ENCODE results near the gene FBXO33.

Gene FBXO33

DNA sequence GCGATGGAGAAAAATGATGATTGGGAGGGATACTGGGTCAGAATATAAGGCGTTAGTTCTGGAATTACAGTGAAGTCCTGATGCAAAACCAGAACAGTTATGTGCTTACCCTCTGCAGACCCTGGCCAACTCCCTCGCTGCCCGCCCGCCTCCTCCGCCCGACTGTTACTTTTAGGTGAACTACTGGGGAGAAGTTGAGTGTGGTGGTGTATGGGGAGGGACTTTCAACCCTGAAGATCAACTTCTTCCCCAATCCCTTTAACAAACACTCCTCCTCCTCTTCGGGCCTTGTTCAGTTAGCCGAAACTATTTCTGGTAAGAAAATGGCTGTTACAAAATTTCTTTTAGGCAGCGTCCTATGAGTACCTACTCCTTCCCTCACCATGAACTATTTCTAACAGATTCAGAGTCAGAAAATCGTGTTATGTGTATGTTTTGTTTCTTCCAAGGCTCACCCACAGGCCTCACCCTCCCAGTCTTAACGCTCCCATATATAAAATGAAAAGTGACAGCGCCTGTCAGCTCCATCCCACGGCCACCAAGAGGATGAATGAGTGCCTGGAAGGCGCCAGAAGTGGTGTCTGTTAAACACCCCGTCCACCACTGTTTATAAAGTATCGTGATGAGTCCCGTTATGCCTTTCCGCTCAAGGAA is 1.3 kb downstream of the FBXO33 start:
- DNase-seq (ENCODE audit: low read depth in 2 of 2) = no peak

- DNase-seq (ENCODE audit: low read depth in 2 of 2) = no peak
Observed at GRCh38 chr14:39428118-39428517, 4.1 kb downstream of the FBXO33 start.

GRCh38 chr14:39426605-39427004 is 5.6 kb downstream of the FBXO33 start:
- no peak for DNase-seq (ENCODE audit: low read depth in 2 of 2)

- no peak for DNase-seq (ENCODE audit: low read depth in 2 of 2)
Observed at GRCh38 chr14:39425947-39426346, 6.3 kb downstream of the FBXO33 start.

DNA sequence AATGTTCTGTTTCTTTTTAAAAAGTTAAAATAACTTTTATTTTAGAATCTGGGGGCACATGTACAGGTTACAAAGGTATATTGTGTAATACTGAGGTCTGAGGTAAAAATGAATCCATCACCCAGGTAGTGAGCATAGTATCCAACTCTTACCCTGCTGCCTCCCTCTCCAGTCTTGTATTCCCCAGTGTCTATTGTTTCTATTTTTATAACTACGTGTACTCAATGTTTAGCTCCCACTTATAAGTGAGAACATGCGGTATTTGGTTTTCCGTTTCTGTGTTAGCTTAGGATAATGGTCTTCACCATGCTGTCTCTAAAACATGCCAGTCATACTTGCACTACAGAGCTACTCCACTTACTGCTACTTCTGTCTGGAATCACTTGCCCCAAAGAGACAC is 8.4 kb downstream of the FBXO33 start:
- no peak for DNase-seq (ENCODE audit: low read depth in 2 of 2)

GRCh38 chr14:39422243-39422642 is 10.0 kb downstream of the FBXO33 start:
- no peak for DNase-seq (ENCODE audit: low read depth in 2 of 2)

DNA sequence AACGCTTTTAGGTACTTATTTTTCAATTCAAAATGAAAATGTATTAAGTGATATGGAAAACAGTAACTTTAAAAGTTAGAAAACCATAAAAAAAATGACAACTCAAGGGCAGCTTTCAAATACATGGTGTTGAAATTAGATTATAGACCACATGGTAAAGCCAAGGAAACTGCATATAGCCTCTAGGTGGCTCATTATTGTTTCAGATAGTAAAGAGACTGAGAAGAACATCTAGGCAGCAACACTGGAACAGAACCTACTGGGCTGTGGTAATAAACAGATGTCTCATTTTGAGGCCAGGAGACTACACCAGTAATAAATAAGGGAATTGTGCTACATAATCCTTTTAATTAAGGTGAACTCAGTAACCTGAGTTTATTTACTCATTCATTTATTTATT is 13.0 kb downstream of the FBXO33 start:
- no peak for DNase-seq (ENCODE audit: low read depth in 2 of 2)

GRCh38 chr14:39417014-39417413 is 15.2 kb downstream of the FBXO33 start:
- no peak for DNase-seq (ENCODE audit: low read depth in 2 of 2)

DNA sequence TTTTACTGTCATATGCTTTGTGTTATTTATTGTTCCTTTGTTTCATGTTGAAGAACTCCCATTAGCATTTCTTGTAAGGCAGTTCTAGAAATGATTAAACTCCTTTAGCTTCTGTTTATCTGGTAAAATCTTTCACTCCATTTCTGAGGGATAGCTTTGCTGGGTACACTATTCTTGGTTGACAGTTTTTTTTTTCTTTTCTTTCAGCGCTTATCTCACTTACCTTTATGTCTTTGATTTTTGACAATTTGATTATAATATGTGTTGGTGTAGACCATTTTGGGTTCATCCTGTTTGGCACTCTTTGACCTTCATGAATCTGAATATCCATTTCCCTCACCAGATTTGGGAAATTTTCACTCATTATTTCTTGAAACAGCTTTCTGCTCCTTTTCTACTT is 16.2 kb downstream of the FBXO33 start:
- no peak for DNase-seq (ENCODE audit: low read depth in 2 of 2)

- no peak for DNase-seq (ENCODE audit: low read depth in 2 of 2)
Observed at GRCh38 chr14:39406560-39406959, 25.7 kb downstream of the FBXO33 start.

GRCh38 chr14:39398382-39398781 is 33.9 kb downstream of the FBXO33 start:
- DNase-seq (ENCODE audit: low read depth in 2 of 2) = no peak

DNA sequence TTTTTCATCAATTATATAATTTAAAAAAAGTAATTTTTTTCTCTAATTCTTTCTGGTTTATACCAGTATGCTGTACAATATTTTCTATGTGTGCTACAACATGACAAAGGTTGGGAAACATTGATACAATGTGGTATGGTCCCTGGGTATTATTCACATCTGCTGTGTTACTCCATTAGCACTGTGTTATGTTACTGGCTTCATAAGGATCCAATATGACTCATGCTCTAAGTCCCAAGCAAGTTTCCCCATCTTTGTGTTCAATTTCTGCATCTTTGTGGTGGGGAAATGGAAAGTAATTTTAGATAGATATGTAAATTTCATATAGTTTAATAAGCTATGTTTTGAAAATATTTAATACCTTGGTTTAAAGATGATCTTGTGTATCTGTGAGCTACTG is 35.8 kb downstream of the FBXO33 start:
- DNase-seq (ENCODE audit: low read depth in 2 of 2) = no peak

DNA sequence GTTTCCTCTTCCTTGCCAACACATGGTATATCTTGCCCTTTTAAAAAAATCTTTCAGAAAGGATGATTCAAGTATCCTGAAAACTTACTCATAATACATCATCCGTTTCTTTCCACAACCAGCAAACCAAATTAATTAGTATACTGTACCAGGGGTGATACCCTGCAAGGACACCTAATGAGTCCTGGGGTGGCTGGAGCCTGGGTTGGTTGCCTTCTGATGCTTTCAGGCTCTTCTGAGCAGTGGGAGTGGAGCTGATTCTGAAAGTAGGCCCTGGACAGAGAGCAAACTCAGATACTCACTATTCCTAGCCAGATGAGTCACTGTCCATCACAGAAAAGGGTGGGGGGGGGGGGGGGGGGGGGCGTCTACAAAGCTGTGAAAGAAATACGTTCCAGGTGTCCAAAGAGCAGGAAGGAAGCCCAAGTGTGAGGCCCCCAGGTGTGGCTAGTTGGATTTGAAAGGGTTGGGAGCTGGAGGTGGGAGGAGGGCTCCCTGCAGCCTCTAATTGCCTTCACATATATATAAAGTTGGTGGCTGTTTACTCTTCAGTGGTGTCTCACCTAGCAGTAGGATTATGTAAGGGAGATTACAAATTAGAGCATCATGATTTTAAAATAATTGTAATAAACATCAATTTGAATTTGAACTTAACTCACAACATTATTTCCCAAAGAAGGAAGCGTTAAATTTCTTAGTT is 36.5 kb downstream of the FBXO33 start:
- no peak for DNase-seq (ENCODE audit: low read depth in 2 of 2)

- DNase-seq (ENCODE audit: low read depth in 2 of 2) = no peak
Observed at GRCh38 chr14:39393289-39393688, 38.9 kb downstream of the FBXO33 start.

DNA sequence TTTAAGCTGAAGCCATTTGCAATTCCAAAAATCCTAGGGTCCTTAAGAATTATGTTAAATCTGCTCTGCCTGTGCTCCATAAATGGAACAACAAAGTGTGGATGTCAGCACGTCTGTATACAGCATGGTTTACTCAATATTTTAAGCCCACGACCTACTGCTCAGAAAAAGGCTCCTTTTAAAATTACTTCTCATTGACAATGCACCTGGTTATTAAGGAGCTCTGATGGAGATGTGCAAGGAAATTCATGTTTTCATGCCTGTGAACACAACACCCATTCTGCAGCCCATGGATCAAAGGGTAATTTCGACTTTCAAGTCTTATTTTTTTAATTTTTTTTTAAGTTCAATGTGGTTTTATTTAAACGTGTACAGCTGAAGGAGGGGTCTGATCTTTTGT is 48.1 kb downstream of the FBXO33 start:
- DNase-seq (ENCODE audit: low read depth in 2 of 2) = no peak

GRCh38 chr14:39383741-39384140 is 48.5 kb downstream of the FBXO33 start:
- DNase-seq (ENCODE audit: low read depth in 2 of 2) = no peak

GRCh38 chr14:39383026-39383660 is 49.1 kb downstream of the FBXO33 start:
- no peak for DNase-seq (ENCODE audit: low read depth in 2 of 2)

DNA sequence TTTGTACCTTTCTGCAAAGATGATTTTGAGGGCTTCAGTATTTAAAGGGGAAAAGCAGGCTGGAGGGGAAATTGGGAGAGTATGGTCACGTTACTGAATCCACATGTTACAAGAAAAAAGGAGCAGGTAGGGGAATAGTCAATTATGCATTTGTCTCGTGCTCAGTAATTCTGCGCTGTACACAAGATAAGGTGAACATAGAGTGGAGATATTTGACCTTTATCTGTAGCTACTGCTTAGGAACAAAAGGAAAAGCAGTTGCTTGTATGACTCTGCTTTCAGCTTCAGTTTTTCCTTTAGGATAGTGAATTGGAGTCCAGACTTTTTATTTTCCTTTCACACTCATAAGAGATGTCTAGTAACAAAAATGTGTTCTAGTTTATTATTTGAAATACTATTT is 49.8 kb downstream of the FBXO33 start:
- no peak for DNase-seq (ENCODE audit: low read depth in 2 of 2)

GRCh38 chr14:39381366-39381765 is 50.9 kb downstream of the FBXO33 start:
- DNase-seq (ENCODE audit: low read depth in 2 of 2) = no peak

DNA sequence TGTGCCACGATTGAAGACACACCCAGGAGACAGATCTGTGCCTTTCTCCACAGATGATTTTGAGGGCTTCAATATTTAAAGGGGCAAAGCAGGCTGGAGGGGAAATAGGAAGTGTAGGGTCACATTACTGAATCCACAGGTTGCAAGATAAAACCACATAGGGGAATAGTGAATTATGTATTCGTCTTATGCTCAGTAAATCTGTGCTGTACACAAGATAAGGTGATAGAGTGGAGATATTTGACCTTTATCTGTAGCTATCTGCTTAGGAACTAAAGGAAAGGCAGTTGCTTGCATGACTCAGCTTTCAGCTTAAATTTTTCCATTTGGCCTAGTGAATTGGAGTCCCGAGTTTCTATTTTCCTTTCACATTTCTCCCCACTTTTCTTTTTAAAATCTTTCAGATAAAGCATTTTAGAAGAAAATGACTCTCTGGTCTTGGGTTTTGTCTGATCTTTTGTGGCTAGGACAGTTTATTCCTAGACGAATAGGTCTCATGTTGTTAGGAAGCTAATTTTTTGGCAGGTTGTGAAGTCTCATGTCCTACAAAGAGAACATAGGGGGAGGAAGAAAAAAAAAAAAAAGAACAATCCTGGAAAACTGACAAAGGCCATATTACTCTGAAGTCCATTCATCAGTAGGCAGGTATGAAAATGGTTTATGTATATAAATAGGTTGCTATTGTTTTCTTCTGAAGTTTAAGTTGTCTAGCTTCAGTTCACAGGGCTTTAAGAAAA is 55.4 kb downstream of the FBXO33 start:
- no peak for DNase-seq (ENCODE audit: low read depth in 2 of 2)

DNA sequence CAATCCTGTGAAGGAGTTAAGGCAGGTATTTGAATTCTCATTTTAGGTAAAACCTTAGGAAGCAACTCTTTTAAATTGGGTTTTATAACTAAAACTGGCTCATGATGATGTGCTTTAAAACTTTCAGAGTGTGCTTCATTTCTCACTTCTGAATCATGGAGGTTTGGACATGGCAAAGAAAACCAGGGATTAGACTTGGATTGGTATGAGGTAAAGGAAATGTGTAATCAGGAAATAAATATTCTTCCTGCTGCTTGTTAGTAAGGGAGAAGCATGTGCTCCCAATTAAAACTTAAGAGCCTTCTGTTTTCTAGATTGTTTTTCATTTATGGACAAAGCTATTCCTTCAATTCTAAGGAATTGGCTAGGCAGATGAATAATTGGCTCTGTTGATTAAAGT is 57.4 kb downstream of the FBXO33 start:
- no peak for DNase-seq (ENCODE audit: low read depth in 2 of 2)

GRCh38 chr14:39372656-39373055 is 59.6 kb downstream of the FBXO33 start:
- DNase-seq (ENCODE audit: low read depth in 2 of 2) = no peak

DNA sequence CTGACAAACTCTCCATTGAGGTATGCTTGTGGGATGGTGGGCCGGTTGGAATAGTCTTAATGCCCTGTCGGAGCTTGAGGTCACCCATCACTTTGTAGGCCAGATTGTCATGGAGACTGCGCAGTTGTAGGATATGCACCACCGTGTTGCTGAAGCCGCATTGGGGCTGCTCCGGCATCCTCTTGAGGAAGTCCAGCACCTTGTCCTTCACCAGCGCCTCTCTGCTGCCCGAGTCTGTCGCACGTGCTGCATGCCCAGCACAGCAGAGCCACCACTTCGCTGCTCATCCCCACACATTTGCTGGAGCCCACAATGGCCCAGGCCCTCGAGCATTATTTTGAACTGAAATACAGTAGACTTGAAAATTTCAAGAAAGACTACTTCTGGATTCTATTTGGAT is 61.8 kb downstream of the FBXO33 start:
- DNase-seq (ENCODE audit: low read depth in 2 of 2) = no peak

All from stimulated activated CD8-positive, alpha-beta memory T cell treated with anti-CD3 and anti-CD28 coated beads, Interleukin-15, amount 100 ng/mL, for 4 hours (primary cell).